HG03045 (cell line): ENCODE results near the gene LRFN3.
"Not testable (repeated sequence)": the region's sequence is repeated elsewhere in the genome, so short reads cannot be mapped to it uniquely, and the experiment has no call there.

Source experiments
- ATAC-seq: cut with Tn5 transposase; IDR thresholded peaks from one replicate; pipeline ENCODE4 v1.9.1; 2021; ENCODE audit warnings: mild to moderate bottlenecking, moderate library complexity; ENCODE audit not compliant: unreplicated experiment

LRFN3 gene

DNA sequence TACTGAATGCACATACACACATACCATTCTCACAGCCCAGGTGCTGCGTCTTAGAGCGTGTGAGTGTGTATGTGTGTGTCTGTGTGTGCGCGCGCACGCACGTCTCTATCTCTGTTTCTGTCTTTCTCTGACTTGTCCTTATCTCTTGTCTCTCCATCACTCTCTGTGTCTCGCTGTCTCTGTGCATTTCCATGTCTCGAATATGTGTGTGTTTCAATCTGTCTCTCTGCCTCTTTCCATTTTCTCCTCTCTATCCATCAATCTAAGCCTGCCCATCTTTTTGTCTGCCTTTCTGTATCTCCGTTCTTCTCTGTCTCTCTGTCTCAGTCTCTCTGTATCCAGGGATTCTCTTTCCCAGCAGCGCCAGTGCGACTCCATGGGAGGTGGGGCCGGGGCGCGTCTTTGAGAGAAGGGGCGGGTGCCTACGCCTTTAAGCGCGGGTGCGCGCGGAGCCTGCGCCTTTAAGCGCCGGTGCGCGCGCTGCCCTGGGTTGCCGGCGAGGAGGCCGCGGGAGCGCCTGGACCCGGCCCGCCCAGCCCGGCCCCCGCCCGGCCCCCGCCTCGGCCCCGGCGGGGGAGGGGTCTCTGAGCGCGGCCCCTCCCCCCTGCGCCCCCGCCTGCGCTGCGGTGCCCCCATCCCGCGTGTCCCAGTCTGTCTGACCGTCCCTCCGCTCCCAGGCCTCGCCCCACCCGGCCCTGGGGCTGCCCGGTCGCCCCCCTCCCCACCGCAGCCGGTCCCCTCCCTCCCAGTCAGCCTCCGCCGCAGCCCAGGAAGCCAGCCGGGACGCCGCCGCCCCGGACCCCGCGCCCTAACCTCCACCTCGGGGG is at the start of gene LRFN3:
TSS of gene LRFN3 (plus strand) at position 464 of the 827 bp plus-strand sequence. CDS start 3,052 bp downstream, outside the sequence.
- ATAC-seq = no peak

- no peak for ATAC-seq
These were observed 49.0 kb upstream of the LRFN3 start for GRCh38 chr19:35887197-35887596.

DNA sequence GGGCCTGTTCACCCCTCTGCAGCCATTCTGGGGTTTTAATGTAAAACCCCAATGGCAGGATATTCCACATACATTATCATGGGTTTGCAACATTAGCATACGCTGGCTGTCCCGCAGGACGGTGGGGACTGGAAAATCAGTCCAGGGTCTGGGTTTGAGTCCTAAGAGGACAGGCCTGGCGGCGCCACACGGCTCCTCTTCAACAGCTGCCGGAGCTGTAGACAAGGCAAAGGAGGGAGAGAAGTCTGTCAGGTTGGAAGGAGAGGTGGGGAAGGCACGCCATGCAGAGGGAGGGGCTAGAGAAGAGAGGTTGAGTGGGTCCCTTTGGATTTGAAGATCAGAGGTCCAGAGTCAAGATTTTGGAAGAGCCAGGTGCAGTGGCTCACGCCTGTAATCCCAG is 47.8 kb upstream of the LRFN3 start:
- no peak for ATAC-seq

DNA sequence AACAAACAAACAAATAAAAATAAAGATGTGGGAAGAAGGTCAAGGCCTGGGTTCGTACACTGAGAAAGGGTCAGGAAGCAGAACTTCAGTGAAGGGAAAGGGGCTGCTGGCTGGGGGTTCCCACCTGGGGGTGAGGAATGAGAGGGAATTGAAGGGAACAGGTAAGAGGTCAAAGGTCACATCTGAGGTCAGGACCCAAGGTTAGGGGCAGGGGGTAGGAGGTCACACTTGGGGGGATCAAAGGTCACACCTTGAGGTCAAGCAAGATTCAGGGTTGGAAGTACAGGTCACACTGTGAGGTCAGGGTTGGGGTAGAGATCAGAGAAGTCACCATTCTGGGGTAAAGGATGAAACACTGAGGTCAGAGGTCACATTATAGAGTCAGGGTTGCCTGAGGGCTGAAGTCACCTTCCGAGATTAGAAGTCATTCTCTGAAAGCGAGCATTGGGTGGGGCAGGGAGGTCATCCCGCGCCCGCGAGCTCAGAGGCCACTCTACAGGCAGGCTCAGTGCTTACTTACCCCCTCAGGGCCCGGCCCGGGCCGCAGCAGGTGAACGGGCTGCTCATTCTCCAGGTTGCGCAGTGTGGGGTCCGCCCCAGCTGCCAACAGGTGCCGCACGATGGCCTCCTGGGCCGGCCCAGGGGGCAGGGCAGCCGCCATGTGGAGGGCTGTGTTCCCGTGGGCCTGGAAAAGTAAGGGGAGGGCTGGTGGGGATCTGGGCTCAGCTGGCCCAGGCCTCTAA is 46.6 kb upstream of the LRFN3 start:
- no peak for ATAC-seq

GRCh38 chr19:35890113-35890650 is 46.0 kb upstream of the LRFN3 start:
- ATAC-seq = no peak

DNA sequence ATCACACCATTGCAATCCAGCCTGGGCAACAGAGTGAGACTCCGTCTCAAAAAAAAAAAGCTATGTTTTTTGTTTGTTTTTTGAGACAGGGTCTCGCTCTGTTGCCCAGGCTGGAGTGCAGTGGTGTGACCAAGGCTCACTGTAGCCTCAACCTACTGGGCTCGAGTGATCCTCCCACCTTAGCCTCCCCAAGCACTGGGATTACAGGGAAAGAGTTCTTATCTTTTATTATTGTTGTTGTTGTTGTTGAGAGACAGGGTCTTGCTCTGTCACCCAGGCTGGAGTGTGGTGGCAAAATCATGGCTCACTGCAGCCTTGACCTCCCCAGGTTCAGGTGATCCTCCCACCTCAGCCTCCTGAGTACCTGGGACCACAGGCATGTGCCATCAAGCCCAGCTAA is 44.4 kb upstream of the LRFN3 start:
- not testable (repeated sequence) for ATAC-seq

GRCh38 chr19:35894342-35894741 is 41.8 kb upstream of the LRFN3 start:
- no peak for ATAC-seq

DNA sequence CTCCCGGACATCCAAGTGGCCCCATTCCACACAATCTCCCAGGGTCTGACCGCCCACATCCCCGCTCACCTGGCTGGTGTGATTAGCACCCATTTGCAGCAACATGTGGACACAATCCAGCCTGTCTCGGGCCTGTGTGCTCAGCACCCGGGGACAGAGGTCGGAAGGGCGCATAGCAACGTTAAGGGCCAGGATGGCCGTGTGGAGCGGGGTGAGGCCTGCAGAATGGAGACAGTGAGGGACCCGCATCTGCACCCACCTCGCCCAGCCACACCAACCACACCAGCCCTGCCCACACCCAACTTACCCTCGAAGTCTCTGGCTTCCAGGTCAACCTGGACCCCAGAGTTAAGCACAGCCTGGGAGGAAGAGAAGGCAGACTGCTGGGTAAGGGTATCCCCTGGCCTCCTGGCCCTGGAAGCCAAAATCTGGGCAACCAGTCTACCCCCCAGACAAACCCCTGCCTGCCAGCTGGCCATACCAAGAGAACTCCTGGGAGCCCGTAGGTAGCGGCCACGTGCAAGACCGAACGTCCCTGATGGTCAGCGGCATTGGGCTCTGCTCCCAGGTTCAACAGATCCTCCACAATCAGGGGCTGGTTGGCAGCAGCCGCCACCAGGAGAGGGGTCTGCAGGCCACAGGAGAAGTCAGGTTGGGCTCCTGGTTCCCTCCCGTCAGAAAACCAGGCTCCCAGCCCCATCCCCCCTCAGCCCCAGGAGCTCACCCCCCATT is 40.1 kb upstream of the LRFN3 start:
- no peak for ATAC-seq

- no peak for ATAC-seq
These were observed 39.5 kb upstream of the LRFN3 start for GRCh38 chr19:35896643-35897040.

DNA sequence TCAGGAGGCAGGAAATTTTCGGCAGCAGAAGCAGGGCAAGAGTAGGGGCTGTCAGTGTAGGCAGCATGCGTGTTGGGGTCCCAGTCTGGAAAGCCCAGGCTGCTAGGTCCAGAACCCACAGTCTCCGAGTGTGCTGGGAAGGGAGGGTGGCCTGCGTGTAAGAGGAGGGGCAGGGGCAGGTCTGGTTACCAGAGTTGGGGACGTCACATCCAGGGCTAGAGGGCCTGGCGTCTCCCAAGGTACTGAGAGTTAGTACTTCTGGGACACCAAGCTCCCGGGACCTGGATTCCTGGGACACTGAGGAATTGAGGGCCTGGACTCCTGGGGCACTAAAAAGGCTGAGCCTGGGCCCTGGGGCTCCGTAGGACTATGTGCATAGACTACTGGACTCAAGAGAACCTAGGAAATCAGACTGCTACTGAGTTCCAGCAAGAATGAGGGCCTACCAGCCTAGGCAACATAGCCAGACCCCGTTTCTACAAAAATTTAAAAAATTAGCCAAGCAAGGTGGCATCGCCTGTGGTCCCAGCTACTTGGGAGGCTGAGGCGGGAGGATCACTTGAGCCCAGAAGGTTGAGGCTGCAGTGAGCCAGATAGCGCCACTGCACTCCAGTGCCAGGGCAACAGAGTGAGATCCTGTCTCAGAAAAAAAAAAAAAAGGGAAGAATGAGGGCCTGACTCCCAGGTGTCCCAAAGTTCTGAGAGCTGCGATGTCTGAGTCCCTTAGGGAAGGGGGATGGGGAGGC is 38.3 kb upstream of the LRFN3 start:
- no peak for ATAC-seq

- no peak for ATAC-seq
These were observed 37.7 kb upstream of the LRFN3 start for GRCh38 chr19:35898499-35898809.

DNA sequence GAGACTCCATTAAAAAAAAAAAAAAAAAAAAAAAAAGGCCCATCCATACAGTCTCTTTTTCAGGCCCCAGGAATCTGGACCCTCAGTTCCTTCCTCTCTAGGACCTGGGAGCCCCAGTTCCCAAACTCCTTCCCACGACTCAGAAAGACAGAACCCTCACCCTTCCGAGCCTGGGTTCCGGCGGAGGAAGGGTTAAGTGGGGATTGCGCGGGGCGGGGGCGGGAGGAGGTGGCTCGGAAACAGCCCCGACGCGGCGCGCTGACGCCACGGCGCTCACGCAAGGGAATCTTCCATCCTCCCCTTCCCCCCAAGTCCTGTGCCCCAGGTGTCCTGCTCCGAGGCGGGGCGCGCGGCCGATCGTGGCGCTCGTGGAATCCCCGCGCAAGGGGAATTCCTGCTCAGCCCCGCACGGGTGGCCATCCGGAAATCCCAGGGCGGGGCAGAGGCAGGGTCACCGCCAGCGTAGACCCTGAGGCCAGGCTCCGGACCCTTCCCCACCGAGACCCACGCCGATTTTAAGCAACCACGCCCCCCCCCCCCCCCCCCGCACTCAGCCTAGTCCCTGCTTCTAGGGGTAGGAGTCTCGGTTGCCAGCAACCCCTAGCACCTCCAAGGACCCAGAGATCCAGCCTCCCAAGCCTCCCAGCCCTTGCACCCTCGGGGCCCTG is 36.5 kb upstream of the LRFN3 start:
- peak; percentile 34 for ATAC-seq

DNA sequence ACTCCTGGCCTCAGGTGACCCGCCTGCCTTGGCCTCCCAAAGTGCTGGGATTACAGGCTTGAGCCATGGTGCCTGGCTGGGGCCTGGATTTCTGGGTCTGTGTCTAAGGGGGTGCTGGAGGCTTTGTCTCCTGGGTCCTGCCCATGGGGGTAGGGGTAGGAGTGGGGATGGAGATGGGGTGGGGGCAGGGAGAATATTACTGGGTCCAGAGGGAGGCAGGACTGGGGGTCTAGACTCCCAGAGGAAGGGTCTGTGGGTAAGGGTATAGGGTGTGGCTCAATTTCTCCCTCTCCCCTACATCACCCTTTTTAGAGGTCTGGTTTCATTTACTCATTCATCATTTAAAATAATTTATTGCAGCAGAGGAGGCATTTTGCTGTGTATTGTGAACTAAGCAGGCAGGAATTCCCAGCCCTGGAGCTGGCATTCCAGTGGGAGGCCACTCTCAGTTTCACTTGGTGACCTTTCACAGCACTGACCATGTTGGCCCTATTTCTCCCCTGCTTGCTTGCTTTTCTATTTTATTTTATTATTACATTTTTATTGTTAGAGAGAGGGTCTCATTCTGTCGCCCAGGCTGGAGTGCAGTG is 35.0 kb upstream of the LRFN3 start:
- no peak for ATAC-seq

GRCh38 chr19:35901854-35902661 is 34.1 kb upstream of the LRFN3 start, which contains the start of gene HCST:
HCST (plus strand) TSS chr19:35902529; CDS start chr19:35902594, 65 bp downstream.
- no peak for ATAC-seq

- no peak for ATAC-seq
These were observed 33.2 kb upstream of the LRFN3 start for GRCh38 chr19:35902870-35903475.

GRCh38 chr19:35903550-35904179 is 32.5 kb upstream of the LRFN3 start:
- ATAC-seq = peak; percentile 42

DNA sequence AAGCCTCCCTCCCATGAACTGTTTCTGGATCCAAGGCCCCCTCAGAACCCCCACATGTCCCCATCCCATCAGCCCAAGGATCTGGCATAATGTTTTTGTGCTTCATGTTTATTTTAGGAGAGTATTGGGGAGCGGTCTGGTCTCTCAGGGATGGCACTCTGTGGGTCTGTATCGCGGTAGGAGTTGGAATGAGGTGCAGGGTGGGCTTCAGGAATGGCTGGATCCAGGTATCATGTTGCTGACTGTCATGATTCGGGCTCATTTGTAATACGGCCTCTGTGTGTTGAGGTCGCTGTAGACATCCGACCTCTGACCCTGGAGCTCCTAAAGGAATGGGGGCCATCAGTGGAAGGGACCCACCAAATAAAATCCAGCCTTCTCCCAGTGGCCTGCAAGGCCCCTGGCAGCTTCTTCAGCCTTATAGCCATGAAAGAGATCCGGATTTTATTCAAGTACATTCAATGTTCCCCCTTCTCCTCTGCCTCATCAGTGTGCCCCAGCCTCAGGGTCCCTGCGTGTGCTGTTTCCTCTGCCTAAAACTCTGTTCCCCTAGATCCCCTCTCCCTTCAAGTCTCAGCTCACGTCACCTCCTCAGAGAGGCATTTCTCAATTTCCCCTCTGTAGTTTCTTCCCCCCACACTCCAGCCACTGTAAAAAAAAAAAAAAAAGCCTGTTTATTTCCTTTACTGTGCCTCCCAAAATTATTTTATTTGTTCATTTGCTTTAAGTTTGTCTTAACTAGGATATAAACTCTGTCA is 31.7 kb upstream of the LRFN3 start:
- ATAC-seq = no peak
